AG10803 (cell line): ENCODE measurements around the gene CDK1.

Experiments
- DNase-seq: peaks from one replicate; pipeline ENCODE4 v3.0.0; 2010; ENCODE audit warnings: low read depth
- H3K4me3 ChIP-seq: 2 replicates; pipeline ENCODE4 v1.5.1; 2011; ENCODE audit warnings: mild to moderate bottlenecking, low read length, control low read depth
- TF ChIP-seq, protein P1 (sequence below): conservative IDR thresholded peaks from 2 replicates; pipeline ENCODE4 v1.5.1; 2011; ENCODE audit warnings: mild to moderate bottlenecking, low read length, control low read depth, inconsistent platforms

CDK1 gene

DNA sequence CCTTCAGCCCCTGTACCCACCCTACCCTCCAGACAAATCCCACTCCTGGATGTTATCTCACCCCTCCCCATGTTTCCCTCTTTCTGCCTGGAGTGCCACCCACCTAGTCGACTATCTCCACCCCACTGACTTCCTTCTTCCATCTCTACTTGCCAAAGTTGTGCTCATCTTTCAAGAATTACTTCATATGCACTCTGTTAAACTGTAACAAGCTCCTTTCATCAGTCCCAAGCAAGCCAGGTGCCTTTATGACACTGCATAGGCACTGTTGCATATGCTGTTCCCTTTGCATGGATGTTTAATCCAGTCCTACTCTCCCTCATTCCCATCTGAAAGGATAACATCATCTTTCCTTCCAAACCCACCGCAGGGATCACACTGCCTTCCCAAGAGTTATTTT is 8.9 kb upstream of the CDK1 start:
- DNase-seq: no peak
- H3K4me3 ChIP-seq: no peak overlapping the region
- TF ChIP-seq, protein P1, sequence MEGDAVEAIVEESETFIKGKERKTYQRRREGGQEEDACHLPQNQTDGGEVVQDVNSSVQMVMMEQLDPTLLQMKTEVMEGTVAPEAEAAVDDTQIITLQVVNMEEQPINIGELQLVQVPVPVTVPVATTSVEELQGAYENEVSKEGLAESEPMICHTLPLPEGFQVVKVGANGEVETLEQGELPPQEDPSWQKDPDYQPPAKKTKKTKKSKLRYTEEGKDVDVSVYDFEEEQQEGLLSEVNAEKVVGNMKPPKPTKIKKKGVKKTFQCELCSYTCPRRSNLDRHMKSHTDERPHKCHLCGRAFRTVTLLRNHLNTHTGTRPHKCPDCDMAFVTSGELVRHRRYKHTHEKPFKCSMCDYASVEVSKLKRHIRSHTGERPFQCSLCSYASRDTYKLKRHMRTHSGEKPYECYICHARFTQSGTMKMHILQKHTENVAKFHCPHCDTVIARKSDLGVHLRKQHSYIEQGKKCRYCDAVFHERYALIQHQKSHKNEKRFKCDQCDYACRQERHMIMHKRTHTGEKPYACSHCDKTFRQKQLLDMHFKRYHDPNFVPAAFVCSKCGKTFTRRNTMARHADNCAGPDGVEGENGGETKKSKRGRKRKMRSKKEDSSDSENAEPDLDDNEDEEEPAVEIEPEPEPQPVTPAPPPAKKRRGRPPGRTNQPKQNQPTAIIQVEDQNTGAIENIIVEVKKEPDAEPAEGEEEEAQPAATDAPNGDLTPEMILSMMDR: no peak

DNA sequence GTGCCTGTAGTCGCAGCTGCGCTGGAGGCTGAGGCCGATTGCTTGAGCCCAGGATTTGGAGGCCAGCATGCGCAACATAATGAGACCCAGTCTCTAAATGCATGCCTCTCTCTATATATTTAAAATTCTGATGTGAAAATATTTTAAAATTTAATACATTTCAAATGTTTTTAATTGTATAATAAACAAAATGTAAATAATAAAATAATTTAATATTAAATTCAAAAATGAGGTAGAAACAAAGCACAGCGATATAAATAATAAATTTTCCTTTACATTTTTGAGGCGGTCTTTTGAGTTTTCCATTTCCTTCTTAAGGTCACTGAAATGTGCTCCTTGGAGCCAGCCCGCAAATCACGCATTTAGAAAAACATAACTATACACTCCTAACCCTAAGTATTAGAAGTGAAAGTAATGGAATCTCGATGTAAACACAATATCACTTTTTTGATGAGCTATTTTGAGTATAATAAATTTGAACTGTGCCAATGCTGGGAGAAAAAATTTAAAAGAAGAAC is 523 bp upstream of the CDK1 start:
- DNase-seq: no peak
- TF ChIP-seq, protein P1: no peak
- H3K4me3 ChIP-seq: peak overlapping the region; percentile 60

DNA sequence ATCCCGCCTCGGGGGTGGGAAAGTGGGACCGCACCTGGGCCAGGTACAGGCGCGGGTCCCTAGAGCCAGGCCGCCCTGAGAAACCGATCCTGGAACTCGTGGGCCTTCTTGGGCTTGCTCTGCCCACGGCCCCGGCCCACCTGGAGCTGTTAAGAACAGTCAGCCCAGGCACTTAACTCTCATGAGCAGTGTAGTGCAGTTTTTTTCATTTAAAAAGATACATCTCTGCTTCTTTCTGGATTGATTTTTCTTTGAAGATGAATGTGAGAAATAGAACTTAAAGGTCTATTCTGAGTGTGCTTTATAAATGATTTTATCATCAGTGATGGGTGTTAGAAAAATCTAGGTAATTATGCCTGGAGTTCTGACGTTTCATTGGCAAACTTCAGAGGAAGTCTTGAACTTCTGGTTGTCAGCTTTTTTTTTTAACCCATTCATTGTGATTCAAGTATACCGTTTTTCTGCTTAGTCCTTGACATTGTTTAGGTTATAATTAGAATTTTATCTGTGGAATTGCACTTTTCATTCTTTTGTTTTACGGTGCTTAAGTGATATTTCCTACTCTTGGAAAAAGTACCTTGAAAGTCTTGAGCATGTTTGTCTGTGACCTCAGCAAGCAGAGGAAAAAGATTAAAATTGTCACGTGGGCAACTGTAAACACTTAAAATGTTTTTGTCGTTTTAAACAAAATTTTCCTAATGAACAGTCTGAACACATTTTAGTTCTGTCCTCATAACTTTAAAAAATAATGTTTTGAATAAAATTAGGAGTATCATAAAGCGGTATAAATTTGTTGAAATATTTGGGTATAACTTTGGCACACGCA is 906 bp downstream of the CDK1 start:
- no peak for DNase-seq

DNA sequence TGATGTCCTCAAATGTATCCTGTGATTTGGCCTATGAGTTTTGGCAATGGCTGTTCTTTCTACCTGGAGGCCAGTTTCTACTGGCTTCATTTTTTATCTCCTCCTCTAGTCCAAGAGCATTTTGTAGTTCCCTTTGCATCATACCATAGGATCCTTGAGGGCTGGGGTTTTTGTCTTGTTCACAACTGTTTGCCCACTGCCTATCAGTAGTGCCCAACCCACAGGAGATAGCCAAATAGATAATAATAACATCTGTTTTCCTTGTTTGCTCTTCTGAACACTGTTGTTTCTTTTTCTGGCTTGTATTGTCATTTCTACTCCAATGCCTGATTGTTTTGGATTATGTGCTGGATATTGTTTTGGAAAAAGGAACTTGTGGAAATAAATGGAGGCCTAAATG is 3.4 kb downstream of the CDK1 start:
- DNase-seq: no peak

More for the DNA sequence above, 906 bp downstream of the CDK1 start:
- TF ChIP-seq, protein P1: no peak
- peak overlapping the region; percentile 74 for H3K4me3 ChIP-seq

DNA sequence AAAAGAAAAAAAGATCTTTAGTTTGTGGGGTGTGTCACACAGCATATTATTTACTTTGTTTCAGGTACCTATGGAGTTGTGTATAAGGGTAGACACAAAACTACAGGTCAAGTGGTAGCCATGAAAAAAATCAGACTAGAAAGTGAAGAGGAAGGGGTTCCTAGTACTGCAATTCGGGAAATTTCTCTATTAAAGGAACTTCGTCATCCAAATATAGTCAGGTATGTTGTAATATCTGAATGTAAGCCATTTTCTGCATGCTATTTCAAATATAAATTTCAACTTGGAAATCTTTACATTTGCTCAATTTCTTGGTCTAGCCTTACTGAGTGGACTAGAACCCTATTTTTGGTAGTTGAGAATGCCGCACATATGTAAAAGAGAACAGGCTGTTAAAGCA is 6.4 kb downstream of the CDK1 start:
- H3K4me3 ChIP-seq: no peak overlapping the region
- no peak for DNase-seq
- TF ChIP-seq, protein P1: no peak

More for the DNA sequence above, 3.4 kb downstream of the CDK1 start:
- TF ChIP-seq, protein P1: no peak
- H3K4me3 ChIP-seq: no peak overlapping the region

DNA sequence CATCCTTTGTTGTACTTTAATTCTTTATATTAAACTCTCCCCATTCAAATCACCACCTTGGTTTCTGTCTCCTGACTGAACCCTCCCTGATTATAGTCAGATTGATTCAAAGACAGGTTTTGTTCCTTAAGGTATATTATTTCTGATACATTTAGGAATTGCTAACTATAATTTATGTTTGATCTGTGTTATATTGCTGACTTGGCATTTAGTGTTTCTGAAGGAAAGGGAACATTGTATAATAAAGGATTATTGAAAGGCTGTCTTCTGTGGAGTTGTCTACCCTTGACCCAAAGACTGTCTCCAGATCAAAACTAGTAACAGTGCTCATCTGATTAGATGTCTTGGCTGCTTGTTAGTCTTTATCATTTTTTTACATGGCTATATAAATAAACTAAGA is 10.3 kb downstream of the CDK1 start:
- H3K4me3 ChIP-seq: no peak overlapping the region
- no peak for DNase-seq
- TF ChIP-seq, protein P1: no peak

DNA sequence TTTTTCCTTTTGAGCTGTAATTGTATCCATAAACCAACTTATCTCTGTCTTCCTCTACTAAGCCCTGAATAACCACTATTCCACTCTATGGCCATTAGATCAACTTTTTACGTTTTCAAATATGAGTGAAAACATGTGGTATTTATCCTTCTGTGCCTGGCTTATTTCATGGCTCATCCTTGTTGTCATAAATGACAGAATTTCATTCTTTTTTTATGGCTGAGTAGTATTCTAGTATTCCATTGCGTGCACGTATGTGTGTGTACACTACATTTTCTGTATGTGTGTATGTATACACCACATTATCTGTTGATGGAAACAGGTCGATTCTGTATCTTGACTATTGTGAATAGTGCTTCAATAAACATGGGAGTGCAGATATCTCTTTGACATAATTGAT is 11.1 kb downstream of the CDK1 start:
- no peak overlapping the region for H3K4me3 ChIP-seq
- TF ChIP-seq, protein P1: no peak
- no peak for DNase-seq
